ENCODE measurements around the gene ATP5PB.

ATP5PB gene

DNA sequence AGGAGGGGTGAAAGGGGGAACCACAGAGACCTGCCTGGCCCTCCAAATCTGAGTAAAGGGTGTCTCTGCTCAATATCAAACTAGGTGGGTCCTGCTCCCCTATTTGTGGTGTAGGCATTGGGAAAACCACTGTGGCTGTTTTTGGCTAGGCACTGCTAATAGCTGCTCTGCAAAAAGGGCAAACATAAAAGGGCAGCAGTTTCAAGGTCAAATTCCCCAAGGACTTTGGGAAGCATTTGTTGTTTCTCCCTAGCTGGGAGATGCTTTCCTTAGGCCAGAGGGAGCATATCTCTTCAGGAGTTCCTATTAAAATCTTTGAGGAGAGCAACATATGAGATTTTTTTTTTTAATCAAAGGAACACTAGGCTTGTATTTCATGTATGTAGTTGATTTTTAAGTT lies 26.9 kb downstream of the ATP5PB start:
- DNase-seq = no peak

DNA sequence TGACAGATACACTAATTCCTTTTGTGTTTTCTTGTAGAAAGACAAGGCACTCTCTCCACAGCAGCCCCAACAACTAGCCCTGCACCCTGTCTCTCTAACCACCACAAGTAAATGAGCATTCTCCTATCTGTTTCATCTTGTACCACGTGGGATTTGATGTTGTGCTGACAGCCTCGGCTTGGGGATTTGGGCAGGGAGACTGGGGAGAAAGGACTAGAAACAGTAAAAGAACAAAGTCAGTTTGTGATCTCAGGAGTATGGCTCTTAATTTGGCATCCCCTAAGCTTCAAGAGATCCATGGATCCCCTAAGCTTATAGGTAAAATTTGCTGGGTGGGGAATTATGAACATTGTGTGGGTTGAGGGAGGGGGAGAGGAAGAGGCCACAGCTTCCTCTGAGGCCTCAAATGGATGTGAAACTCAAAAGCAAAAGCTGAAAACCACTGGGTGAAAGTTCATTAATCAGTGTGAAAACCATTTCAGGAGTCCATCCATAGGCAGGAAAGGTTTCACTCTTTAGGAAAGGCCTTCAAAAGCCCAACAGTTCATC lies 27.6 kb downstream of the ATP5PB start:
- no peak for DNase-seq

DNA sequence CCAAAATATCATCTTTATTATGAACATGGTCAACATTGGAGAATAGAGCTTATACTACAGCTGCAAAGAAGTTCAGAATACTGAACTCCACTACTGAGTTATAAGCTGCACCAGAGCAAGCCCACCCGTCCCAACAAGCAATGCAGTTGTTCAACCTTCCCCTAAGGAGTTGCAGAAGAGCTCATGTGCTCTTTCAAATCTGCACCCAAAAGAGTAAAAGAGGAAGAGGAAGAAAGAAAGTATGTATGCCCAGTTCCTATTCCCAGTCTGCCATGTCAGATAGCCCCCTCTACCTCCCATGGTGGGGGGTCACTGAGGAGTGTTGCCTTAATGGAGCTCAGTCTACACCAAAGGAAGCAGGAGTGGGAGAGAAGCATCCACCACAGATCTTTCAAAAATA lies 31.4 kb downstream of the ATP5PB start:
- no peak for DNase-seq

DNA sequence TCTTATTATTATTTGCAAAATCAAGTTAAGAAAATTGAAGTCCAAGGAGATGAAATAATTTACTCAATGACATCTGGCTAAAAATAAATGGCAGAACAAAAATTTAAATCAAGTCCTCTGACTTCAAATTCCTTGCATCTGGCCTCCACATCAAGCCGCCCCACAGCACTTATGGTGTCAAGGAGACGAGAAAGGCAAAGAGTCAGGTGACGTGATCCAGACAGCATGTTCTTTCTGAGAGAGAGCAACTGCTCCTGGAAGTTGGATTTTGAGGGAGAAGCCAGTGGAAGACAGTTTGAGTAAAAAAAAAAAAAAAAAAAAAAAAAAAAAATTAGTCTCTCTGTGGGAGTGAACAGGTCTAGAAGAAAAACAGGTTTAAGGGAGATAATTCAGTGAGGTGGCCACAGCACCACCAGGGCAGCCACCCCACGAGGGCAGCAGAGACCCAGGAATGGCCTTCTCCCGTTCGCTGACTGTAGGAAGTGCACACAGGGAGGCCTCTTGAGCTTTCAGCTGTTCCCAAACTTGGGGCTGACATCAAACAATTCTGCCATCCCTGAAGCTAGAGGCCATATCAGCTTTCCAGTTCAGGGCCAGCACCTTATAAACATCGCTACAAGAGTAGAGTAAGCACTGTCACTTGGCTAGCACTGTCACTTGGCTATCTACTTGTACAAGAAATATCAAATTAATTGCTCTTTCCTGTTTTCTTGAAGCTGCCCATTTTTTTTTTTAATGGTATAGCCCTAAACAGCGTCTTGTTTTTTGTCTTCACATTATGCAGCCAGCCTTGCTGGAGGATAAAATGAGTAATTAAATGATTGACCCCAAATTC lies 32.3 kb downstream of the ATP5PB start:
- DNase-seq = peak; percentile 85

DNA sequence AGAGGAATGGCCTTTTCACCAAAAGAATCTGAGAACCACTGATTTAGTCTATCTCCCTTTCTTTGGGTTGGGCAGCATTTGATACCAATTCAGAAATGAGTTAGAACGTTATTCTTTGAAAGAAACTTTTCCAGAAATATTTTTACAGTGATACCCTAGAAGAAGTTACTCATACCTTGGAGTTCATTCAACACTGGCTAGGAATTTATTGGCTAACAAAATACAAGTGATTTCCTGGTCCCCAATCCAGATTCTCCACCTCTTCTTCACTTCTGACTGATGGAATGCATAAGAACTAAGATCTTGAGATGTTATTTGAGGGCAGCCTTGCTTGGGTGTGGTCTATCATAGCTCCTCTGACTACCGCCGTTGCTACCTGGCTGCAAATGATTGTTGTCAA lies 33.9 kb downstream of the ATP5PB start:
- no peak for DNase-seq

DNA sequence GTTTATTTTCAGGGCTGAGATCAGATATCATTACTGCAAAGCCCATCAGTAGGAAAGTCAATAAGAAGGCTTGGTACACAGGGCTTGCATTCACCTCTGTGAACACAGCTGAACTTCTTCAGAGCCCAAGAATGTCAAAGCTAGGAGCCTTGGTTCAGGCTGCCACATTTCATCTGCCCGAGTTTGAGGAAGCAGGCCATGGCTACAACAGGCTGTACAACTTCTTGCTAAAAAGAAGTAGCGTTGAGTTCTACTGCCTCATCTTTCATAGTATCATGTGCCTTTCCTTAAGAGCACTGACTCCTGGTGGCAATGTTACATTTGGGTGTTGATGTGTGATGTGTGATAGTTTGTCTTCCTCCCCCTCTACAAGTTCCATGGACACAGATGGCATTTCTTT lies 34.6 kb downstream of the ATP5PB start:
- no peak for DNase-seq

DNA sequence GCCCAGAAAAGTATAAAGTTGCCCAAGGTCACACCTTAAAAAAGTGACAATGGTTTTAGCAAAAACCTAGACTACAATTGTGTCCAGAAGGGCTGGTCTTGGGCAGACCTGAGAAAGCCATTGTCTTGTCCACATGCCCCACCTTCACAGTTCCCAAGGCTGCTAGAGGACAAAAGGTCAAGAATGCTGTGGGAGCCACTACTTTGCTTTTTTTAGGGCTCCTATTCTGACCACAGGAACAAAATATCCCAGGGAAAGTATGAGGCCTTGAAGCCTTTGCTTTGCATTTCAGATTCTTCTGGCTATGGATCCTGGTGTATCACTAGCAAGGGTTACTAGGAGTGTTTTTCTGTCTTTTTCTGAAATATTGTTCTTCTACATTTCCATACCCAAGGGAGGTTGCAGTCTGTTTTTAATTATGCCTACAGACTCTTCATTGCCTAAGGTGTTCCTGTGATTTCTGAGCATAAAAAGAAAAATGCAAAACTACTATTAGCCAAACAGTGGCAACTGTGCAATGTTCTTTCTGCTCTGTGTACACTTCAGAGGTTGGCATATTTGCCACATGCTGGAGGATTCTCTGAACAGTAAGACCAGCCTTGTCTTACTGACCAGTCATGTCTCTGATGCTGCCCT lies 35.2 kb downstream of the ATP5PB start:
- DNase-seq = no peak

DNA sequence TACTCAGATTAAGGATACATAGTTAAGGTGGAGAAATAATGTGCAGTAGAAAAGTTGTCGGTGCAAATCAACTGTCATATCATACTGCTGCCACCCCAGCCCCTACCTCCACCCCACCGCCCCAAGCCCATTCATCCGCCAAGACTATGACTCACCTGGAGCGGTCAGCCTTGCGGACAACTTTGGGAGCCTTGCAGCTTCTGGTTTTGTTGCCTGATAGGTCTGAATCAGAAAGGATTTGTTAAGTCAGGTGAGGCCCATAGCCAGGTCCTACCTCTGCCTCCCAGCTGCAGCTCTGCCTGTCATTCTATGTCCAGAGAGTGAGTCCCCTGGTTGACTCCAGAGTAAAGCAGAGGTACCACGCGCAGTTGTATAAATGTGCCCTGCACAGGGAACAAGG lies 37.2 kb downstream of the ATP5PB start:
- no peak for DNase-seq

DNA sequence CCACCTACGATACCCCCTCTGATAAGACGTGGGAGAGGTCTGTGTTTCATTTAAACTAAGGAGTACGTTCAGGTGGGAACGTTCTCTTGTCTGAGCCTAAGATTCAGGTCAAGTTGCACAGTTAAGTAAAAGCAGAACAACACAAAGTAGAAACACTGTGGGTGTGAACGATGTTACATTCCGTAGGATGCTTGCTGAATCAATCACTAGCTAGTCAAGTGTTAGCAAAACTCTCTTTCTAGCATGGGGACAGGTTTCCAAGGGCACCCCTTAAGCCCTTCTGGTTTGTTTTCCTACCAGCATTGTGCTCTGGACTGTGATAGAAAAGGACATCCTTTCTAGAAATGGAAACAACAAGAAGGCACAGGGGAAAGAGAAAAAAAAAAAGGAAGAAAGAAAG lies 37.9 kb downstream of the ATP5PB start:
- DNase-seq = no peak

DNA sequence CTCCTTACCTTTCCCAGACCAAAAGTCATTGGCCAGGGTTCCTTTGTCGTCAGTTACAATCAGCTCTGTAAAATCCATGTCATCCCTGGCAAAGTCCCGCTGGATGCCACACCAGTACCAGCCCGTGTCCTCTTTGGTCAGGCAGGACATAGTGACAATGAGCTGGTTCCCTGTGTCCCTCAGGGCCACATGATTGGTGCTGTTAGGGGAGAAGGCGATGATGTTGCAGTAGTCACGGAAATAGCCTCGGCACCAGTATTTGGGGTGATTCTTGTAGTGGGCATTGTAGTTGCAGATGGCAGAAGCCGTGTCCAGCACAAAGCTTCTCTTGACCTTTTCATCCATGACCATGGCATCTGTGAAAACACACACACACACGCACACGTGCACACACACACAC lies 39.4 kb downstream of the ATP5PB start:
- no peak for DNase-seq

DNA sequence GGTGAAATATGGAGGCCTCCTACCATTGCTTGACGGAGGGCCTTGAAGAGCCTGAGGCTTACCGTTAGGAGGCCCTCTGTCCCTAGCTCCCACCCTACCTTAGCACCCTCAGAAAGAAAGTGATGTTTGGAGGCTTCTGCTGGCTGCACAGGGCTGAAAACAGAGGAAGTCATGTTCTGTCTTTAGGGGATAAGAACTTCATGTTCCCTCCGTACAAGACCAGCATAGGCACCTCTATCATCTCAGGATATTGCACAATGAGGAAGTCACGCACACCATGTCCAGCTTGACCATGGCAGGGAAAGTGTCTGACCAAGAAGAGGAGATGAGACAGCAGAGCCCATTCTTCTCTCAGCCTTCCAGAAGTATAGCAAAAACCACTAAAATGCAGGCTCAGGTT lies 40.3 kb downstream of the ATP5PB start:
- no peak for DNase-seq

DNA sequence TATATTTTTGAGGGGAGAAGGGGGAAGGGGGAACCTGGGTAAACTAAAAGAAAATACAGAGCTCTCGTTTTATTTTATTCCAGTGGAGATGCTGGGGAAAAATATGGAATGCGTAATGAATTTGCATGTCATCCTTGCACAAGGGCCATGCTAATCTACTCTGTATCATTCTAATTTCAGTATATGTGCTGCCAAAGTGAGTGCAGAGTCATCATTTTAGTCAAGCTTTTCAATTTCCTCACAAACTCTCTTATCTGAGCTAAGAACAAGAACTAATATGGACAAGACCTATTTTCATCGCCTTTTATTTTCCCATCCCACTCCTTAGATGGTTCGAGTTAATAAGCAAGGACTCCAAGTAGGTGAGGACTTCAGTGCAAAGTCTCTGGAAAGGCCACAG lies 41.0 kb downstream of the ATP5PB start:
- no peak for DNase-seq

DNA sequence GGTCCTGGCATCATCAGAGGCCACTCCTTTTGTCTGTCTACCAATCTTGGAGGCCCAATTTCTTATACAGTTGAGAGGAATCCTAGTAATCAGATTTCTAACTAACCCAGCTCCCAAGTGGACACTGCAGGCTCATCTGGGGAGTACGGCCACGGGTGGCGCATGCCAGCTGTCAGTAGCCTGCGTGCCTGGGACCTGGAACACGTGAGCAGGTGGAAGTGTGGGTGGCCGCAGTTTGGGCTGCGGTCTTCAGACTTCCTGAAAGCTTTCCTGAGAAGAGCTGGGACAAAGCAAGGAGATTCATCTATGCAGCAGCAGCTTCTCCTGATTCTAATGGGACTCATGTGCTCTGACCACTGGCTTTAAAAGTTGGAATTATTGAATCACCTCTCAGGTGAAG lies 41.8 kb downstream of the ATP5PB start:
- no peak for DNase-seq

DNA sequence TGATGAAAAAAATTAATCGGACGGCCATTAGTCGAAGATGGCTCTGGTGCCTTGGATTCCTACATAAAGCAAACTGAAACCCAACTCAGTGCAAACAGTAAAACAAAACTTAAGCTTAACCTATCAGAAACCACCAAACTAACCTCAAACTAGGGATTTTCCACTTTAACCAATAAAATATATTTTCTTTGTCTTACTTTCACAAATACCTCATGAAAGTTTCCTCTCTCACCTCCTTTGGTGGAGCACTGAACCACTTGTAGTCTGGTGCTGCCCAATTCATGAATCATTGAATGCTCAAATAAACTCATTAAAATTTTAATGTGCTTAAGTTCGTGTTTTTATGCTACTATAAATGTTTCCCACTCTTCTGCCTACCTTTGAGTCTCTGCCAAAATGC lies 47.1 kb downstream of the ATP5PB start:
- no peak for DNase-seq

DNA sequence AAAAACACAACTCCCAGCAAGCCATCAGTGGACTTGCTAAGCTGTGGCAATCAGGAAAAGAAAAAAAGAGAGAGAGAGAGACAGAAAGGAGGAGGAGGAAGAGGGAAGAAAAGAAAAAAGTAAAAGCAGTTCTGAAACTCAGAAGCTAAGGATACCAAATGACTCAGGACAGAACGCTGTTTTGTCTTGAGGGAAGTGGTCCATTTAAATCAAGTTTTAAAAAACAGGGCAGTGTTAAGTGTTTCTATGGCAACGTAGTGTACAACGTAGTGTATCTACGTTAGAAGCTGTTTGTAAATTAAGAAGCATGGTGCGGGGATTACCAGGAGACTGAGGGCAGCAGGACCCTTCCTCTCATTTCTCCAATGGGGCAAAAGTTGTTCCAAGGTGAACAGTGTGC lies 48.3 kb downstream of the ATP5PB start:
- DNase-seq = no peak

DNA sequence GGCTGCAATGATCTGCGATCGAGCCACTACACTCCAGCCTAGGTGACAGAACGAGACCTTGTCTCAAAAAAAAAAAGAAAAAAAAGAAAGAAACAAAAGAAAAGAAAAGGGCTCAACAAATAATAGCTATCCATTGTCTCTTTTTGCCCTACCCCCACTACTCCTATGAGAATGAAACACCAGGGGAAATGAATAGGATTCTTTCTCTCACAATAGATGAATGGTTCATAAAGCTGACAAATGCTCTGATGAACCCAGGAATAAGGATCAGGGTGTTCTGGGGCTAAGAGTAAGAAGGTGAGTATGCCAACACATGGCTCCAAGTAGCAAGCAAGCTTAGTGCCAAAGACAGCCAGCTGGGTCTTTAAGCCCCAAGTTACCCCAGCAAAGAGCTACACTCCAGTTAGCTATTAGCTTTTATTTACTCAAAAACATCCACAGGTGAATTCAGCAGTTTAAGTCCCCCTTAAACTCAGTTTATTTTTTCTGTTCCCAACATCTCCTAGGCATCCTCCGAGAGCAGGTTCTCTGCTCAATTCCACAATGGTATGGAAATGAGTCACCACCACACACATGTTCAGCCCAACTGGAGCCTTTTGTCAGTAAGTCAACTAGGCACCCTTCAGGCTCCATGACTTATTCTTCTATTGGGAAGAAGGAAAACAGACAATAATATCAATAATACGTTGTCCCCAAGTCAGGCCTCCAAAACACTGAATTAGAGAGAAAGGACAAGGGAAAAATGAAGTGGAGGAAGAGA lies 49.9 kb downstream of the ATP5PB start:
- no peak for DNase-seq

DNA sequence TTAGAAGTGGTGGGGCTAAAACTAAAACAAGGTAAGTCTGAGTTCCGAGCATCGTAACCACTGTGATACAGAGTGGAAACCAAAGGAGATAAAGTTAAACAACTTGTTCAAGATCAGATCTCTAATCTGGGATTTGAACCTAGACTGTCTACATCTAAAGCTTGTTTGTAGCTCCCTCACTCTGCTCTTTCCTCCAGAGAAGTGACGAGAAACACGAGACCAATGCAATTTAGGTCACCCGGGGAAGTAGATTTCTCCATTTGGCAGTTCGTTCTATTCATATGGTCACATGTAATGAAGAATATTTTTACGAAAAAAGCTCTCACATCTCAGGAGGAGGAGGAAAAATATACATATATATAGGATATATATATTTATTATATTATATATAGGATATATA lies 52.4 kb downstream of the ATP5PB start:
- no peak for DNase-seq

DNA sequence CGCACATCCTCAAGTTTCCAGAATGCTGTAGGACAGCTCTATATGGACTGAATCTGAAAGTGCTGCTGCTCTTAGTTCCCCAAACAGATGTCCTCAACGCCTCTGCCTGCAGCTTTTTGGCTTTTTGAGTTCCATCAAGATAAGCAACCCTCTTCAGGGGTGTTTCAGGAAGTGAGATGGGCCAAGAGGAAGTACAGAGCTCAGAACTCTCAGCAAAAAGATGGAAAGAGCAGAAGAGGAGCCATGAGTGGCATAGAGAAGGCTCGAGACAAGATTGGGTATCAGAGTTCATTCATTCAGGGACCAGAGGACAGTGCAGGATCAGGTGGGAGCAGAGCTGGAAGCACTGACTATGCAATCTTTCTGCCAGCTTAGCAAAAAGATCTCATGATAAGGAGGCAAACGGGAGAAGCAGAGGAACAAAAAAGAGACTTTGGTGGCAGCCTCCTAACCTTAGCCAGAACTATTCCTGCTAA lies 54.4 kb downstream of the ATP5PB start, which contains the start of the genes ADORA3 and TMIGD3:
Gene ADORA3 (minus strand): TSS at position 49 of the 476 bp plus-strand sequence. CDS start 279 bp downstream, outside the sequence.
Gene TMIGD3 (minus strand): TSS at position 49 of the 476 bp plus-strand sequence. CDS start 279 bp downstream, outside the sequence.
- DNase-seq = no peak

DNA sequence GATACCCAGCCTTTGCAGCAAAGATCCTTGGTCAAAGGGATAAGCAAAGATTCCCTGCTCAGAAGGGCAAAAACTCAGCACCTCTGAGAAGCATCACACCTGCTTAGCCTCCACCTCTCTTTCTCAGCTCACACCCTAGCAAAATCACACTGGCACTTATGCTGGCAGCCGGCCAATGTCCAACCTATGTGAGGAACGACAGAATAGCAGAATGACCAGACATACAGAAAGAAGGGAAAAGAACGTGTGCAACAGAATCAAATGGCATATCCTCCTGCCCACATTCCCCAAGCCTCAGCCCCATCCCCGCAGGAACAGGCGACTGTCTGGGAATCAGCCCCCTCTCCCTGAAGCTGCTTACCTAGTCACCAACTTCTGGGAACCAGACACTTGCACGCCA lies 54.8 kb downstream of the ATP5PB start:
- DNase-seq = no peak

DNA sequence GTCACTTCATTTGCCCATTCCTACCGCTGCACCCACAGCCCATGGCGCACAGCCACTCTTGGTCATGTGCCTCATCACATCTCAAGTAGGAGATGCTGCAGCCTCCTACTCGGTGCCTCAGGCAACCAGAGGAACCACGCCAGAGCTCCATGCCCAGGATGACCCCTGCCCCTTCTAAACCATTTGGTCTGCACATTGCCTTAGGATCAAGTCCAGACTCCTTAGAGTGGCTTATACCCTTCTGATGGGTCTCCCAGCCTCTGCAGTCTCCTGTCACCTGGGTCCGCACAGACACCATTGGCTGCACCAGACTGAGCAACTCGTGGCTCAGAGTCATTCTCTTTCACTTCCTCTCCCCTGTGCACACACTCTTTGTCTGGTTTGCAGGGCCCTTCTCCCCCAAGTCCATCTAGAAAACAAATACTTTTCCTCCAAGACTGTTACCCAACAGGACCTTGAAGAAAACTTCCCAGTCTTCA lies 56.4 kb downstream of the ATP5PB start:
- DNase-seq = no peak

DNA sequence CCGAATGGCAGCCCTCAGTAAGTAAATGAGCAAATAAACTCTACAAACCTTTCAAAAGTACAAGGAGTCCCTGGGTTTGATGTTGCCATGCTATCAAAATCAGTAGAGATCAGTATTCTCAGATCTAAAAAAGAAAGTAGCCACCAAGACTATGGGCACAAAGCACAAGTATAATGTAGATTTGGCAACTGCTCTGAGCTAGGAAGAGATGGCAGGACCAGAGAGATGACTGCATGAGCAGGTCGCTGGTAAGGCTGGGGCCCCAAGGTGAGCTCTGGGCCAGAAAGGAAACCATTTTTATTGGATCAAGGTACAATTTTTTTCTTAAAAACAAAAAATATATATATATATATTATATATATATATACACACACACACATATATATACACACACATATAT lies 57.3 kb downstream of the ATP5PB start:
- no peak for DNase-seq

DNA sequence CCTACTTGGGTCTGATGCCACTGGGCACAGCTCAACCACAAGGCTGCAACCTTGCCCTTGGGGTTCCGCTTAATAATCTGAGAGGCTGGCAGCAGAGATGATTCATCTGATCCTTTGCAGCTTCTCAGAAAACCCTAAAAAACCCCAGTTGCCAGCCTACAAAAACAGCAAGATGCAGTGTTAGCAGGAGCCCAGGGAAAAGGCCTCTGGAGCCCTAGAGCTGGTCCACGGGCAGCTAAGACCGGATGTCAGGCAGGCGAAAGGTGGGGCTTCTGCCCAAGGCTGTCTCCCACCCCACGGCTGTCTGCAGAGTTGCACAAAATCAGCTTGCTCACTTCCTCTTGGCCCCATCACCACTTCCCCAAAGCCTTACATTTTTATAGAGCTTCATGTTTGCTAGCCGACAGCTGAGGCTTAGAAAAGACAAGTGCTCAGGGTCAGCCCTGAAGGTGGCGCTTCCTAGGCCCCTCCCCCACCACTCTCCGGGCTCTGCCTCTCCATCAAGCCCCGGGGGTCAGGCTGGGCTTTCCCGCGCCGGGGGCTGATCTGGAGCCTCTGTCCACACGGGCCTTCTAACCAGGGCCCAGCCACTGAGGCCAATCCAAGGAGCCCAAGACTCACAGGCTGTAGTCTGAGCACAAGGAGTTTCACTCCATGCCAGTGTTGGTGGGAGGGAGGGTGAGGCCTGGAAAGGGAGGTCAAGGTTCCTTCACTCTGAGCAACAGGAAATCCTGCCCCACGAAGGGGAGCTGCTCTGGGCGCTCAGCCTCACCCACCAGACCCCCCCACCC lies 58.3 kb downstream of the ATP5PB start:
- peak; percentile 86 for DNase-seq
